ENCODE data around the gene SPINT3. TPM values are rescaled to one million over a fixed set of nuclear protein-coding genes. Genes with fewer than 3 reads are reported as not detected.

The SPINT3 gene
- total and polyA plus RNA-seq, 2 of the 8 experiments (the other 6 are each of a cell fraction or from before 2014, with no cell fraction given), result not detected

- no peak for TF ChIP-seq SAP30 (IDR thresholded peaks at IDR 0.05; ENCODE audit: insufficient read depth, insufficient replicate concordance, low read length)
- TF ChIP-seq CREB1 (IDR thresholded peaks at IDR 0.05), result no peak
- TF ChIP-seq GABPA (IDR thresholded peaks at IDR 0.05; ENCODE audit: borderline replicate concordance, insufficient read depth, low read length), result no peak
- no peak for TF ChIP-seq CEBPB (IDR thresholded peaks at IDR 0.05; ENCODE audit: low read depth, low read length)
- no peak for TF ChIP-seq SIX5 (IDR thresholded peaks at IDR 0.05; ENCODE audit: low read depth, low read length)
Measured at GRCh38 chr20:45503403-45503802, 12.0 kb downstream of the SPINT3 start (continued).
